Measurements from ENCODE around the gene SHLD1. TPM values are rescaled to one million over a fixed set of nuclear protein-coding genes. Genes with fewer than 3 reads are reported as not detected.

Gene SHLD1
- total RNA-seq, 2 donors from 2014 or later = 4.0 to 6.6 TPM

GRCh38 chr20:5818346-5818681, 68.1 kb downstream of the SHLD1 start:
- Histone ChIP-seq H3K36me3 (ENCODE audit: control insufficient read depth, insufficient read depth, low read length) (no peaks in the 10 kb centered on the region), H3K9me3 (ENCODE audit: control insufficient read depth, low read length) (no peaks in the 10 kb centered on the region), H3K4me1 (ENCODE audit: control insufficient read depth, insufficient read depth, low read length) (no peaks in the 10 kb centered on the region), H3K27me3 (ENCODE audit: control insufficient read depth, insufficient read depth, low read length, poor library complexity, severe bottlenecking) (no peaks in the 10 kb centered on the region), H3K27ac (ENCODE audit: low read depth, low read length) (no peak overlapping the region), H3K4me3 (ENCODE audit: low read length) (no peak overlapping the region), H3K9ac (ENCODE audit: extremely low read depth, low read length, poor library complexity, severe bottlenecking) (no peak overlapping the region)
- TF ChIP-seq CTCF (conservative IDR thresholded peaks at IDR 0.05) = no peak
- no peak for DNase-seq
- Mint-ChIP-seq H3K4me3 (no peak overlapping the region), H3K9me3 (no peaks in the 10 kb centered on the region), H3K36me3 (ENCODE audit: low read depth) (no peaks in the 10 kb centered on the region), H3K4me1 (peaks cover 12% of the 10 kb centered on the region), H3K27me3 (ENCODE audit: insufficient read depth) (no peaks in the 10 kb centered on the region), H3K27ac (no peak overlapping the region)
- 95 to 100% methylated on average over 1 of the region's 1 CpG for WGBS, 2 experiments (ENCODE audit: insufficient coverage in 1 of 2, insufficient read length in 1 of 2)

- Mint-ChIP-seq H3K4me1 (peaks cover 13% of the 10 kb centered on the region), H3K27me3 (ENCODE audit: insufficient read depth) (no peaks in the 10 kb centered on the region), H3K9me3 (no peaks in the 10 kb centered on the region), H3K27ac (no peak overlapping the region), H3K36me3 (ENCODE audit: low read depth) (no peaks in the 10 kb centered on the region), H3K4me3 (no peak overlapping the region)
- no peak overlapping the region for H3K9ac ChIP-seq (ENCODE audit: extremely low read depth, low read length, poor library complexity, severe bottlenecking)
- no peak for TF ChIP-seq CTCF (conservative IDR thresholded peaks at IDR 0.05)
- no peaks in the 10 kb centered on the region for H3K4me1 ChIP-seq (ENCODE audit: control insufficient read depth, insufficient read depth, low read length)
- no peaks in the 10 kb centered on the region for H3K36me3 ChIP-seq (ENCODE audit: control insufficient read depth, insufficient read depth, low read length)
- no peaks in the 10 kb centered on the region for H3K9me3 ChIP-seq (ENCODE audit: control insufficient read depth, low read length)
- no peak overlapping the region for H3K27ac ChIP-seq (ENCODE audit: low read depth, low read length)
- H3K27me3 ChIP-seq (ENCODE audit: control insufficient read depth, insufficient read depth, low read length, poor library complexity, severe bottlenecking) = no peaks in the 10 kb centered on the region
- no peak overlapping the region for H3K4me3 ChIP-seq (ENCODE audit: low read length)
- DNase-seq = no peak
- 100% methylated on average over 1 of the region's 1 CpG; no CpG with 5 or more reads in 1 of the 2 experiments for WGBS, 2 experiments (ENCODE audit: insufficient coverage in 1 of 2, insufficient read length in 1 of 2)
These were observed 70.5 kb downstream of the SHLD1 start for GRCh38 chr20:5820738-5821137.

- H3K27me3 ChIP-seq (ENCODE audit: control insufficient read depth, insufficient read depth, low read length, poor library complexity, severe bottlenecking) = no peaks in the 10 kb centered on the region
- no peak overlapping the region for H3K27ac ChIP-seq (ENCODE audit: low read depth, low read length)
- no peaks in the 10 kb centered on the region for H3K4me1 ChIP-seq (ENCODE audit: control insufficient read depth, insufficient read depth, low read length)
- no peaks in the 10 kb centered on the region for H3K36me3 ChIP-seq (ENCODE audit: control insufficient read depth, insufficient read depth, low read length)
- no peak overlapping the region for H3K27ac Mint-ChIP-seq
- no peaks in the 10 kb centered on the region for H3K27me3 Mint-ChIP-seq (ENCODE audit: insufficient read depth)
- no peak for TF ChIP-seq CTCF (conservative IDR thresholded peaks at IDR 0.05)
- no peaks in the 10 kb centered on the region for H3K9me3 Mint-ChIP-seq
- no peak for DNase-seq
- H3K36me3 Mint-ChIP-seq (ENCODE audit: low read depth) = no peaks in the 10 kb centered on the region
- H3K4me3 ChIP-seq (ENCODE audit: low read length) = no peak overlapping the region
- 83 to 91% methylated on average over 3 to 4 of the region's 4 CpGs for WGBS, 2 experiments (ENCODE audit: insufficient coverage in 1 of 2, insufficient read length in 1 of 2)
- H3K9ac ChIP-seq (ENCODE audit: extremely low read depth, low read length, poor library complexity, severe bottlenecking) = no peak overlapping the region
- H3K9me3 ChIP-seq (ENCODE audit: control insufficient read depth, low read length) = no peaks in the 10 kb centered on the region
- H3K4me1 Mint-ChIP-seq = peaks cover 13% of the 10 kb centered on the region
- no peak overlapping the region for H3K4me3 Mint-ChIP-seq
These were observed 71.5 kb downstream of the SHLD1 start for GRCh38 chr20:5821627-5822215.

Data from endodermal cell (in vitro differentiated cells).